Measurements from ENCODE around the gene PRR13.
"Not testable (repeated sequence)": the region's sequence is repeated elsewhere in the genome, so short reads cannot be mapped to it uniquely, and the experiment has no call there.

PRR13 gene

DNA sequence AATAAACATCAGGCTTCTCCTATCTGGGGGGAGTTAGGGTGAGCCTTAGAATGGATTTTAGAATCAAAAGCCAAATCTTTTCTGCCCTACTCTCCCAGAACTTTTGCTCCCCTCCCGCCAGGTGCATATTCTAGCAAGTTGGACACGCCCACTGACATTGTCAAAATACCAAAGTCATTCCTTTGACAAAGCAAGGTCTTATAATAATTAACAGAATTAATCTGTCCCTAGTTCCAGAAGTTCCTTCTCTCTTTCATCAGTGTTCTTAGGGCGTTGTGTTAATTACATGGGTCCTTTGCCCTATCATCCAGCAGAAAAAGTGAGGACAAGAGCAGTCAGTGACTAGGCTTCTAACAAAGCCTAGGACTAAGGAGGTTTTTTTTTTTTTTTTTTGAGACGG is 2.4 kb downstream of the PRR13 start:
- DNase-seq, result no peak

GRCh38 chr12:53444593-53445325 is 3.2 kb downstream of the PRR13 start:
- not testable (repeated sequence) for DNase-seq

GRCh38 chr12:53450936-53451335 is 9.4 kb downstream of the PRR13 start:
- no peak for DNase-seq

GRCh38 chr12:53451661-53452158 is 10.2 kb downstream of the PRR13 start, which contains the start of gene PCBP2:
TSS of gene PCBP2 (plus strand) at chr12:53452102. CDS start at chr12:53454801, 2,699 bp downstream.
- DNase-seq, result peak; percentile 99

- DNase-seq, result peak; percentile 50
These were observed 10.9 kb downstream of the PRR13 start for GRCh38 chr12:53452159-53453077.

GRCh38 chr12:53453953-53454640 is 12.6 kb downstream of the PRR13 start:
- no peak for DNase-seq

GRCh38 chr12:53454707-53455106 is 13.2 kb downstream of the PRR13 start:
- DNase-seq, result no peak

- no peak for DNase-seq
These were observed 15.3 kb downstream of the PRR13 start for GRCh38 chr12:53456654-53457366.

DNA sequence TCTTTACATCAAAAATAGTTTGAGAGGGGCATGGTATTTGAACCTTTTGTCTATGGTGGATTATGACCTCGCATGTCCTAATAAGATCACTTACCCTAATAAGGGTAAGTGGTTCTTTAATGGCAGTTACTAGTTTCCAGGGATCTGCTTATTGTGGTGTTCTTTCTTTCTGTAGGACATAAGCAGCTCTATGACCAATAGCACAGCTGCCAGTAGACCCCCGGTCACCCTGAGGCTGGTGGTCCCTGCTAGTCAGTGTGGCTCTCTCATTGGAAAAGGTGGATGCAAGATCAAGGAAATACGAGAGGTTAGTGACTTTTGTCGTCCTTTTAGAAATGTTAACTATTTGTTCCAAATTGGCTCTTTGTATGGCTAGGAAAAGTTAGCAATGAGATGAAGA is 17.6 kb downstream of the PRR13 start:
- DNase-seq, result no peak

GRCh38 chr12:53461059-53461458 is 19.5 kb downstream of the PRR13 start:
- no peak for DNase-seq

DNA sequence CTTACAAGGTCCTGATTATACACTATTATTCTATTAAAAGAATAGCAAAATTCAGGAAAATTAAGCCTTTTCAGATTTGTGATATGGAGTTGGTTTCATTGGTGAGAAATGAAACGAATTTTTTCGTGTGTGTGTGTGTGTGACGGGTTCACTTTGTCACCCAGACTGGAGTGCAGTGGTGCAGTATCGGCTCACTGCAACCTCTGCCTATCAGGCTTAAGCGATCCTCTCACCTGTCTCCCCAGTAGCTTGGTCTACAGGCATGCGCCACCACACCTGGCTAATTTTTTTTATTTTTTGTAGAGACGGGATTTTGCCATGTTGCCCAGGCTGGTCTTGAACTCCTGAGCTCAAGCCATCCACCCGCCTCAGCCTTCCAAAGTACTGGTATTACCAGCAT is 20.1 kb downstream of the PRR13 start:
- DNase-seq, result no peak

- DNase-seq, result no peak
These were observed 21.4 kb downstream of the PRR13 start for GRCh38 chr12:53462935-53463334.

- DNase-seq, result no peak
These were observed 22.4 kb downstream of the PRR13 start for GRCh38 chr12:53463802-53464560.

GRCh38 chr12:53464685-53465418 is 23.3 kb downstream of the PRR13 start:
- DNase-seq, result no peak

GRCh38 chr12:53465679-53466078 is 24.1 kb downstream of the PRR13 start:
- DNase-seq, result peak; percentile 50

DNA sequence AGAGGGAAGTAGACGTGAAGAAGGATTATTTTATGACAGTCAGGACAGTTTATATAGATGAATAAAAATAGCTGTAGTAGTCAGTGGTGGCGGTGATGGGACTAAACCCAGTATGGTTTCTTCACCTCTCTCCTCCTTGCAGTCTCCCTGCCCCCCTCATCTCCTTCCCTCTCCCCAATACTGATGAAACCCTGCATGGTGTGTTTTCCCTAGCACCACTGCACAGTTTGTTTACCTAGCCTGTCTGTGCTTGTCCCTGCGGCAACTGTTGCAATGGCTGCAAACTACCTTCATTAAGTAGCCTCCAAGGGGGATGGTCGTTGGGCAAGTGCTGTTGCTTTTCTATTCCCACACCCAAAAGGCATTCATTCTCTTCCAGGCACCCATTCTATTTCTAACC is 25.1 kb downstream of the PRR13 start:
- DNase-seq, result no peak

GRCh38 chr12:53467082-53467481 is 25.5 kb downstream of the PRR13 start:
- DNase-seq, result no peak

DNA sequence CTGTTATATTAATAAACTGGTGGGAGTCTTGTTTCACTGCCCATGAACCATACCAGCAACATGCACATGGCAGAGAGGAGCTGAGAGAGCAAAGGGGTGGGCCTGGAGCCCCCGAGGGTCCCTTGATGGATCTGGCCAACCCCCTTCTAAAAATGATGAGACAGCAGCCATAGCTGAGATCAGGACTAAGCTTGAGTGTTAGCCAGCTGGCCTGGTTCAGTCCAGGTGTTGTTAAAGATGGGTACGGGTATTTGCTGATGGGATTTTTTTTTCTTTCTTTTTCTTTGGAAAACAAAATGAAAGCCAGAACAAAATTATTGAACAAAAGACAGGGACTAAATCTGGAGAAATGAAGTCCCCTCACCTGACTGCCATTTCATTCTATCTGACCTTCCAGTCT is 26.3 kb downstream of the PRR13 start:
- no peak for DNase-seq

GRCh38 chr12:53468282-53468681 is 26.7 kb downstream of the PRR13 start:
- DNase-seq, result no peak

DNA sequence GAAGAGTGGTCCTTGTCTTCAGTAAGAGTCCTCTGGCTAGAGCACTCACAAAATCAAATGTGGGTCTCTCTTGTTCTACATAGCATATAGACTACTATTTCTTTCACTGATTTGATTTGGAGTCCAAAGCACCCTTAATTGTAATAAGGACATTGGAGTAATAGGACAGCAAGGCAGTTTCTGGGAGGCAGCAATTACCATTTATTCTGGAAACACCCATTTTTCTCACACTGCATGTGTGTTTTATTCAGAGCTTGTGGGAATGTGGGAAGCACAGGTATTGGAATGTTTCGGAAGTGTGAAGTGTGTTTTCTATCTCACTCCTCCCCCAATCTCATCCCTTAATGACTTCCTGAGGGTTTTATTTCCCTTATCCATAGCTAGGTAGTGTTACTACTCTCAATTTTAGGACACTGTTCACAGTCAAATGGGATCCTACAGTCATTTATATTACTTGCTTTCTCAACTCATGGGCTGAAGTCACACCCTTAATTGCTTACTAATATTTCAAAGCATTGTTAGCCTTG is 30.6 kb downstream of the PRR13 start:
- no peak for DNase-seq

- DNase-seq, result no peak
These were observed 32.5 kb downstream of the PRR13 start for GRCh38 chr12:53474077-53474476.

Data from MV-4-11 (cell line).